ENCODE results near the gene PLA2G4F.

PLA2G4F gene

GRCh38 chr15:42136513-42136912, 19.9 kb downstream of the PLA2G4F start:
- DNase-seq = no peak
- Mint-ChIP-seq H3K27ac (no peak overlapping the region), H3K4me3 (no peak overlapping the region), H3K27me3 (peaks cover 4% of the 10 kb centered on the region), H3K4me1 (ENCODE audit: low read depth) (peaks cover 2% of the 10 kb centered on the region), H3K36me3 (ENCODE audit: low read depth) (no peaks in the 10 kb centered on the region), H3K9me3 (no peaks in the 10 kb centered on the region)

GRCh38 chr15:42135351-42135750, 21.1 kb downstream of the PLA2G4F start:
- Mint-ChIP-seq H3K4me1 (ENCODE audit: low read depth) (peaks cover 2% of the 10 kb centered on the region), H3K27me3 (peaks cover 15% of the 10 kb centered on the region), H3K9me3 (no peaks in the 10 kb centered on the region), H3K36me3 (ENCODE audit: low read depth) (no peaks in the 10 kb centered on the region), H3K4me3 (no peak overlapping the region), H3K27ac (no peak overlapping the region)
- DNase-seq = no peak

GRCh38 chr15:42134617-42135245, 21.7 kb downstream of the PLA2G4F start:
- Mint-ChIP-seq H3K27ac (no peak overlapping the region), H3K27me3 (peaks cover 18% of the 10 kb centered on the region), H3K9me3 (no peaks in the 10 kb centered on the region), H3K4me1 (ENCODE audit: low read depth) (peaks cover 2% of the 10 kb centered on the region), H3K36me3 (ENCODE audit: low read depth) (no peaks in the 10 kb centered on the region), H3K4me3 (no peak overlapping the region)
- no peak for DNase-seq

- peak; percentile 71 for DNase-seq
- H3K36me3 Mint-ChIP-seq (ENCODE audit: low read depth) = no peaks in the 10 kb centered on the region
- H3K4me3 Mint-ChIP-seq = no peak overlapping the region
- H3K4me1 Mint-ChIP-seq (ENCODE audit: low read depth) = peaks cover 5% of the 10 kb centered on the region
- H3K9me3 Mint-ChIP-seq = no peaks in the 10 kb centered on the region
- H3K27me3 Mint-ChIP-seq = peaks cover 24% of the 10 kb centered on the region
- H3K27ac Mint-ChIP-seq = no peak overlapping the region
Measured at GRCh38 chr15:42133886-42134502, 22.4 kb downstream of the PLA2G4F start.

- DNase-seq = peak; percentile 24
- Mint-ChIP-seq H3K27me3 (peaks cover 25% of the 10 kb centered on the region), H3K27ac (no peak overlapping the region), H3K9me3 (no peaks in the 10 kb centered on the region), H3K4me1 (ENCODE audit: low read depth) (peaks cover 5% of the 10 kb centered on the region), H3K4me3 (no peak overlapping the region), H3K36me3 (ENCODE audit: low read depth) (no peaks in the 10 kb centered on the region)
Measured at GRCh38 chr15:42133356-42133755, 23.1 kb downstream of the PLA2G4F start.

GRCh38 chr15:42131826-42132806, 24.3 kb downstream of the PLA2G4F start:
- Mint-ChIP-seq H3K36me3 (ENCODE audit: low read depth) (no peaks in the 10 kb centered on the region), H3K4me1 (ENCODE audit: low read depth) (peaks cover 3% of the 10 kb centered on the region), H3K27me3 (peaks cover 35% of the 10 kb centered on the region), H3K4me3 (no peak overlapping the region), H3K27ac (no peak overlapping the region), H3K9me3 (no peaks in the 10 kb centered on the region)
- peak; percentile 20 for DNase-seq

- Mint-ChIP-seq H3K9me3 (no peaks in the 10 kb centered on the region), H3K27me3 (peaks cover 35% of the 10 kb centered on the region), H3K27ac (no peak overlapping the region)
Measured at GRCh38 chr15:42131006-42131405, 25.4 kb downstream of the PLA2G4F start.

GRCh38 chr15:42130246-42130986, 26.0 kb downstream of the PLA2G4F start:
- peak; percentile 16 for DNase-seq

More at GRCh38 chr15:42131006-42131405, 25.4 kb downstream of the PLA2G4F start:
- peaks cover 3% of the 10 kb centered on the region for H3K4me1 Mint-ChIP-seq (ENCODE audit: low read depth)
- H3K36me3 Mint-ChIP-seq (ENCODE audit: low read depth) = no peaks in the 10 kb centered on the region
- H3K4me3 Mint-ChIP-seq = no peak overlapping the region
- DNase-seq = no peak

GRCh38 chr15:42129364-42129763, 27.1 kb downstream of the PLA2G4F start:
- DNase-seq = no peak
- Mint-ChIP-seq H3K4me1 (ENCODE audit: low read depth) (peaks cover 3% of the 10 kb centered on the region), H3K27me3 (peaks cover 35% of the 10 kb centered on the region), H3K4me3 (no peak overlapping the region), H3K36me3 (ENCODE audit: low read depth) (no peaks in the 10 kb centered on the region), H3K27ac (no peak overlapping the region), H3K9me3 (no peaks in the 10 kb centered on the region)

More at GRCh38 chr15:42130246-42130986, 26.0 kb downstream of the PLA2G4F start:
- Mint-ChIP-seq H3K36me3 (ENCODE audit: low read depth) (no peaks in the 10 kb centered on the region), H3K4me1 (ENCODE audit: low read depth) (peaks cover 3% of the 10 kb centered on the region), H3K27me3 (peaks cover 35% of the 10 kb centered on the region), H3K4me3 (no peak overlapping the region), H3K9me3 (no peaks in the 10 kb centered on the region), H3K27ac (no peak overlapping the region)

GRCh38 chr15:42128476-42128875, 28.0 kb downstream of the PLA2G4F start:
- Mint-ChIP-seq H3K27me3 (peaks cover 35% of the 10 kb centered on the region), H3K4me3 (no peak overlapping the region), H3K36me3 (ENCODE audit: low read depth) (no peaks in the 10 kb centered on the region), H3K27ac (no peak overlapping the region), H3K9me3 (no peaks in the 10 kb centered on the region), H3K4me1 (ENCODE audit: low read depth) (peaks cover 3% of the 10 kb centered on the region)
- no peak for DNase-seq

- no peak overlapping the region for H3K4me3 Mint-ChIP-seq
- no peaks in the 10 kb centered on the region for H3K36me3 Mint-ChIP-seq (ENCODE audit: low read depth)
- H3K27ac Mint-ChIP-seq = no peak overlapping the region
- peaks cover 10% of the 10 kb centered on the region for H3K27me3 Mint-ChIP-seq
- no peaks in the 10 kb centered on the region for H3K9me3 Mint-ChIP-seq
- H3K4me1 Mint-ChIP-seq (ENCODE audit: low read depth) = peaks cover 11% of the 10 kb centered on the region
- DNase-seq = no peak
Measured at GRCh38 chr15:42123546-42123945, 32.9 kb downstream of the PLA2G4F start.

GRCh38 chr15:42121682-42122081, 34.8 kb downstream of the PLA2G4F start:
- peaks cover 14% of the 10 kb centered on the region for H3K4me1 Mint-ChIP-seq (ENCODE audit: low read depth)
- DNase-seq = no peak
- no peaks in the 10 kb centered on the region for H3K36me3 Mint-ChIP-seq (ENCODE audit: low read depth)
- no peaks in the 10 kb centered on the region for H3K27me3 Mint-ChIP-seq
- no peaks in the 10 kb centered on the region for H3K9me3 Mint-ChIP-seq
- H3K27ac Mint-ChIP-seq = no peak overlapping the region
- no peak overlapping the region for H3K4me3 Mint-ChIP-seq

- no peaks in the 10 kb centered on the region for H3K9me3 Mint-ChIP-seq
- DNase-seq = no peak
- H3K27ac Mint-ChIP-seq = no peak overlapping the region
- no peaks in the 10 kb centered on the region for H3K27me3 Mint-ChIP-seq
- H3K4me3 Mint-ChIP-seq = no peak overlapping the region
- peaks cover 14% of the 10 kb centered on the region for H3K4me1 Mint-ChIP-seq (ENCODE audit: low read depth)
- H3K36me3 Mint-ChIP-seq (ENCODE audit: low read depth) = no peaks in the 10 kb centered on the region
Measured at GRCh38 chr15:42121021-42121420, 35.4 kb downstream of the PLA2G4F start.

GRCh38 chr15:42120285-42120684, 36.2 kb downstream of the PLA2G4F start:
- DNase-seq = no peak
- no peaks in the 10 kb centered on the region for H3K36me3 Mint-ChIP-seq (ENCODE audit: low read depth)
- H3K4me1 Mint-ChIP-seq (ENCODE audit: low read depth) = peaks cover 14% of the 10 kb centered on the region
- H3K4me3 Mint-ChIP-seq = no peak overlapping the region
- H3K9me3 Mint-ChIP-seq = no peaks in the 10 kb centered on the region
- no peaks in the 10 kb centered on the region for H3K27me3 Mint-ChIP-seq
- H3K27ac Mint-ChIP-seq = no peak overlapping the region
